H9 (cell line): Measurements from ENCODE around the gene LYRM7. TPM values are rescaled to one million over a fixed set of nuclear protein-coding genes. Genes with fewer than 3 reads are reported as not detected.

Source experiments
- DNase-seq: peaks from one replicate; pipeline ENCODE4 v3.0.0-alpha.2; 2017
- H2AFZ ChIP-seq: one replicate; pipeline ENCODE4 v1.6.1; 2013; ENCODE audit warnings: mild to moderate bottlenecking, low read length, control low read depth, moderate library complexity
- H2AK5ac ChIP-seq: 2 replicates; pipeline ENCODE4 v1.6.1; 2013; ENCODE audit warnings: low read length, control low read depth, mixed read lengths; ENCODE audit not compliant: insufficient read length
- H2BK120ac ChIP-seq: one replicate; pipeline ENCODE4 v1.6.1; 2013; ENCODE audit warnings: low read depth, mild to moderate bottlenecking, low read length, control low read depth, inconsistent platforms; ENCODE audit not compliant: poor library complexity, severe bottlenecking
- H2BK12ac ChIP-seq: 2 replicates; pipeline ENCODE4 v1.6.1; 2013; ENCODE audit warnings: low read length, control low read depth, mixed read lengths, low read depth; ENCODE audit not compliant: insufficient read length
- H2BK15ac ChIP-seq: 2 replicates; pipeline ENCODE4 v1.6.1; 2013; ENCODE audit warnings: low read depth, low read length, control low read depth
- H2BK20ac ChIP-seq: one replicate; pipeline ENCODE4 v1.6.1; 2013; ENCODE audit warnings: low read depth, mild to moderate bottlenecking, low read length, control low read depth, inconsistent platforms; ENCODE audit not compliant: poor library complexity, severe bottlenecking
- H2BK5ac ChIP-seq: 2 replicates; pipeline ENCODE4 v1.6.1; 2013; ENCODE audit warnings: low read length, control low read depth, mixed read lengths; ENCODE audit not compliant: insufficient read length
- H3K14ac ChIP-seq: 2 replicates; pipeline ENCODE4 v1.6.1; 2013; ENCODE audit warnings: low read length, control low read depth; ENCODE audit not compliant: insufficient read depth
- H3K18ac ChIP-seq: 2 replicates; pipeline ENCODE4 v1.6.1; 2013; ENCODE audit warnings: low read depth, mild to moderate bottlenecking, mixed read lengths, low read length, control low read depth; ENCODE audit not compliant: insufficient read length
- H3K23ac ChIP-seq: 2 replicates; pipeline ENCODE4 v1.6.1; 2013; ENCODE audit warnings: low read length, control low read depth, mixed read lengths, low read depth; ENCODE audit not compliant: insufficient read length
- H3K23me2 ChIP-seq: 2 replicates; pipeline ENCODE4 v1.6.1; 2013; ENCODE audit warnings: low read depth, mild to moderate bottlenecking, mixed read lengths, low read length, control low read depth; ENCODE audit not compliant: insufficient read length, poor library complexity, severe bottlenecking
- H3K27ac ChIP-seq: 2 replicates; pipeline ENCODE4 v1.5.1; 2013; ENCODE audit warnings: low read length, control low read depth, mixed read lengths, low read depth; ENCODE audit not compliant: insufficient read length
- H3K27me3 ChIP-seq: 2 replicates; pipeline ENCODE4 v1.6.1; 2013; ENCODE audit warnings: low read length, control low read depth, inconsistent platforms; ENCODE audit not compliant: insufficient read depth
- H3K4ac ChIP-seq: 2 replicates; pipeline ENCODE4 v1.6.1; 2013; ENCODE audit warnings: low read depth, mild to moderate bottlenecking, control low read depth, inconsistent platforms, low read length, moderate library complexity
- H3K4me1 ChIP-seq: 2 replicates; pipeline ENCODE4 v1.6.1; 2013; ENCODE audit warnings: low read length, control low read depth, inconsistent platforms; ENCODE audit not compliant: insufficient read depth
- H3K4me2 ChIP-seq: 2 replicates; pipeline ENCODE4 v1.6.1; 2013; ENCODE audit warnings: low read length, control low read depth, mixed read lengths; ENCODE audit not compliant: insufficient read length, insufficient read depth
- H3K56ac ChIP-seq: 2 replicates; pipeline ENCODE4 v1.6.1; 2013; ENCODE audit warnings: low read depth, mild to moderate bottlenecking, mixed read lengths, low read length, control low read depth; ENCODE audit not compliant: insufficient read length
- H3K79me1 ChIP-seq: 2 replicates; pipeline ENCODE4 v1.6.1; 2013; ENCODE audit warnings: low read depth, mild to moderate bottlenecking, moderate library complexity, low read length, control low read depth, inconsistent platforms; ENCODE audit not compliant: insufficient read depth, poor library complexity, severe bottlenecking
- H3K79me2 ChIP-seq: 2 replicates; pipeline ENCODE4 v1.6.1; 2013; ENCODE audit warnings: low read length, control low read depth, inconsistent platforms; ENCODE audit not compliant: insufficient read depth
- H3K9ac ChIP-seq: 2 replicates; pipeline ENCODE4 v1.6.1; 2013; ENCODE audit warnings: low read length, control low read depth, mixed read lengths; ENCODE audit not compliant: insufficient read length; ENCODE audit errors: extremely low read depth
- H3K9me3 ChIP-seq: one replicate; pipeline ENCODE4 v1.6.1; 2013; ENCODE audit warnings: low read depth, low read length, inconsistent platforms; ENCODE audit not compliant: control insufficient read depth
- H3T11ph ChIP-seq: one replicate; pipeline ENCODE4 v1.6.1; 2013; ENCODE audit warnings: mild to moderate bottlenecking, low read length, control low read depth, inconsistent platforms
- H4K20me1 ChIP-seq: one replicate; pipeline ENCODE4 v1.6.1; 2013; ENCODE audit not compliant: control insufficient read depth, insufficient read length, insufficient read depth
- H4K5ac ChIP-seq: 2 replicates; pipeline ENCODE4 v1.6.1; 2013; ENCODE audit warnings: low read depth, mild to moderate bottlenecking, mixed read lengths, low read length, control low read depth; ENCODE audit not compliant: insufficient read length
- H4K8ac ChIP-seq: replicated peaks from 2 replicates; pipeline ENCODE4 v1.6.1; 2013; ENCODE audit warnings: low read length, control low read depth, mixed read lengths, low read depth; ENCODE audit not compliant: insufficient read length
- H4K91ac ChIP-seq: 2 replicates; pipeline ENCODE4 v1.6.1; 2013; ENCODE audit warnings: low read depth, mild to moderate bottlenecking, moderate library complexity, mixed read lengths, low read length, control low read depth; ENCODE audit not compliant: insufficient read length
- H3K27ac Mint-ChIP-seq, 3 experiments: 2 replicates in 2 of 3; 3 replicates in 1 of 3; pipeline ENCODE4 v1.8.0; 2020 to 2021; ENCODE audit warnings: mixed read lengths in 3 of 3, mild to moderate bottlenecking in 1 of 3, moderate library complexity in 1 of 3
- H3K27me3 Mint-ChIP-seq: 2 replicates; pipeline ENCODE4 v1.8.0; 2021; ENCODE audit warnings: low read depth, mild to moderate bottlenecking, moderate library complexity, mixed read lengths
- H3K36me3 Mint-ChIP-seq, 3 experiments: 2 replicates in 2 of 3; 3 replicates in 1 of 3; pipeline ENCODE4 v1.8.0; 2020 to 2021; ENCODE audit warnings: low read depth in 3 of 3, mixed read lengths in 3 of 3; ENCODE audit not compliant: insufficient read depth in 1 of 3
- H3K4me1 Mint-ChIP-seq, 2 experiments: 2 replicates each; pipeline ENCODE4 v1.8.0; 2020; ENCODE audit warnings: mixed read lengths in 2 of 2
- H3K4me3 Mint-ChIP-seq, 2 experiments: 2 replicates in 1 of 2; 3 replicates in 1 of 2; pipeline ENCODE4 v1.8.0; 2020 to 2021; ENCODE audit warnings: mild to moderate bottlenecking in 2 of 2, mixed read lengths in 2 of 2, moderate library complexity in 1 of 2
- H3K9me3 Mint-ChIP-seq, 2 experiments: 2 replicates in 1 of 2; 3 replicates in 1 of 2; pipeline ENCODE4 v1.8.0; 2020; ENCODE audit warnings: mild to moderate bottlenecking in 2 of 2, mixed read lengths in 2 of 2, moderate library complexity in 1 of 2
- WGBS: extraction: QIAGEN DNeasy Blood & Tissue Kit; methylation state at CpG from one replicate; pipeline ENCODE4 v1.1.7; 2013; ENCODE audit warnings: missing lambda C conversion rate, low lambda C conversion rate, mixed read lengths; ENCODE audit not compliant: insufficient read length; ENCODE audit errors: extremely low coverage; 5-methylcytosine and 5-hydroxymethylcytosine counted together
- total RNA-seq: library from RNA; stranded (reverse); gene quantifications from 2 replicates; pipeline ENCODE4 v1.2.1, GENCODE V29; 2021
- TF ChIP-seq, protein P1 (sequence below): fragments of 200-600 bp; sonication (generic); conservative IDR thresholded peaks from 3 replicates; pipeline ENCODE4 v1.8.0; 2021; ENCODE audit warnings: antibody characterized with exemption, mild to moderate bottlenecking

Gene LYRM7
- total RNA-seq, 1 experiment from 2014 or later: 7.0 TPM

DNA sequence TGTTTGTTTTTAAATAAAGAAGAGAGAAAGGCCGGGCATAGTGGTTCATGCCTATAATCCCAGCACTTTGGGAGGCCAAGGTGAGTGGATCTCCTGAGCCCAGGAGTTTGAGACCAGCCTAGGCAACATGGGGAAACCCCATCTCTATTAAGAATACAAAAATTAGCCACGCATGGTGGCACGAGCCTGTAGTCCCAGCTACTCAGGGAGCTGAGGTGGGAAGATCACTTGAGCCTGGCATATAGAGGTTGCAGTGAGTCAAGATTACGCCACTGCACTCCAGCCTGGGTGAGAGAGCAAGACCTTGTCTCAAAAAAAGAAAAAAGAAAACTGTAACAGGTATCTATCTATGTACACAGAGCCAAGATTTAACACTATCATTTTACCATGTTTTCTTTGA is 58.9 kb downstream of the LYRM7 start:
- Histone ChIP-seq H3K27ac (no peak overlapping the region), H2BK12ac (no peak overlapping the region), H3K9ac (no peak overlapping the region), H3K4me1 (no peaks in the 10 kb centered on the region), H3K23ac (no peak overlapping the region), H3K4ac (no peak overlapping the region), H2BK5ac (no peak overlapping the region), H2BK120ac (no peak overlapping the region), H3K18ac (no peak overlapping the region), H3K14ac (no peak overlapping the region), H2AFZ (no peak overlapping the region), H2AK5ac (no peak overlapping the region), H3K9me3 (no peaks in the 10 kb centered on the region), H3K23me2 (no peaks in the 10 kb centered on the region), H4K20me1 (no peaks in the 10 kb centered on the region), H2BK15ac (no peak overlapping the region), H2BK20ac (no peak overlapping the region), H4K5ac (no peak overlapping the region), H3K27me3 (no peaks in the 10 kb centered on the region), H4K91ac (no peak overlapping the region), H3K79me2 (no peaks in the 10 kb centered on the region), H4K8ac (no peak overlapping the region), H3K56ac (no peak overlapping the region), H3T11ph (no peak overlapping the region), H3K79me1 (no peaks in the 10 kb centered on the region), H3K4me2 (no peak overlapping the region)
- Mint-ChIP-seq H3K4me1 (peaks cover 6 to 8% of the 10 kb centered on the region in 2 experiments; a peak in 2 of 4 replicates), H3K9me3 (no peaks in the 10 kb centered on the region), H3K4me3 (no peak overlapping the region), H3K27me3 (no peaks in the 10 kb centered on the region), H3K36me3 (no peaks in the 10 kb centered on the region), H3K27ac (no peak overlapping the region)
- WGBS: no CpG with 5 or more reads among the region's 4 CpGs
- TF ChIP-seq, protein P1, sequence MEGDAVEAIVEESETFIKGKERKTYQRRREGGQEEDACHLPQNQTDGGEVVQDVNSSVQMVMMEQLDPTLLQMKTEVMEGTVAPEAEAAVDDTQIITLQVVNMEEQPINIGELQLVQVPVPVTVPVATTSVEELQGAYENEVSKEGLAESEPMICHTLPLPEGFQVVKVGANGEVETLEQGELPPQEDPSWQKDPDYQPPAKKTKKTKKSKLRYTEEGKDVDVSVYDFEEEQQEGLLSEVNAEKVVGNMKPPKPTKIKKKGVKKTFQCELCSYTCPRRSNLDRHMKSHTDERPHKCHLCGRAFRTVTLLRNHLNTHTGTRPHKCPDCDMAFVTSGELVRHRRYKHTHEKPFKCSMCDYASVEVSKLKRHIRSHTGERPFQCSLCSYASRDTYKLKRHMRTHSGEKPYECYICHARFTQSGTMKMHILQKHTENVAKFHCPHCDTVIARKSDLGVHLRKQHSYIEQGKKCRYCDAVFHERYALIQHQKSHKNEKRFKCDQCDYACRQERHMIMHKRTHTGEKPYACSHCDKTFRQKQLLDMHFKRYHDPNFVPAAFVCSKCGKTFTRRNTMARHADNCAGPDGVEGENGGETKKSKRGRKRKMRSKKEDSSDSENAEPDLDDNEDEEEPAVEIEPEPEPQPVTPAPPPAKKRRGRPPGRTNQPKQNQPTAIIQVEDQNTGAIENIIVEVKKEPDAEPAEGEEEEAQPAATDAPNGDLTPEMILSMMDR: no peak
- no peak for DNase-seq
